ENCODE results near the gene KCTD6. TPM values are rescaled to one million over a fixed set of nuclear protein-coding genes. Genes with fewer than 3 reads are reported as not detected.

KCTD6 gene
- total RNA-seq, 3 donors from 2014 or later (not counting 1 experiment from before 2014, with no cell fraction given), result 4.5 to 12.9 (median 7.5) TPM

GRCh38 chr3:58494107-58494506 is 2.2 kb downstream of the KCTD6 start:
- Mint-ChIP-seq H3K4me1 (peaks cover 54 to 57% of the 10 kb centered on the region in 2 donors), H3K4me3 (peak overlapping the region; percentile 94)
- intact Hi-C loops (cut with micrococcal nuclease), result no loop called here

GRCh38 chr3:58495101-58495500 is 3.2 kb downstream of the KCTD6 start:
- H3K4me3 Mint-ChIP-seq, result no peak overlapping the region
- Histone ChIP-seq H3K9me3 (ENCODE audit: control insufficient read depth, insufficient read depth, low read length) (no peaks in the 10 kb centered on the region), H3K4me3 (ENCODE audit: low read length) (no peak overlapping the region), H3K36me3 (ENCODE audit: control insufficient read depth, insufficient read depth, low read length) (no peaks in the 10 kb centered on the region), H3K4me1 (ENCODE audit: control insufficient read depth, insufficient read depth, low read length) (peaks cover 17% of the 10 kb centered on the region), H3K27ac (ENCODE audit: low read length) (no peak overlapping the region), H3K27me3 (ENCODE audit: control insufficient read depth, insufficient read depth, low read length) (no peaks in the 10 kb centered on the region)
- peaks cover 54 to 61% of the 10 kb centered on the region in 2 donors for H3K4me1 Mint-ChIP-seq
- no peaks in the 10 kb centered on the region for H3K27me3 Mint-ChIP-seq (ENCODE audit: low read depth in 2 of 2)
- intact Hi-C loops (cut with micrococcal nuclease), result no loop called here
- no peak for DNase-seq
- no peak for ATAC-seq
- no peaks in the 10 kb centered on the region for H3K36me3 Mint-ChIP-seq
- TF ChIP-seq, protein P1, sequence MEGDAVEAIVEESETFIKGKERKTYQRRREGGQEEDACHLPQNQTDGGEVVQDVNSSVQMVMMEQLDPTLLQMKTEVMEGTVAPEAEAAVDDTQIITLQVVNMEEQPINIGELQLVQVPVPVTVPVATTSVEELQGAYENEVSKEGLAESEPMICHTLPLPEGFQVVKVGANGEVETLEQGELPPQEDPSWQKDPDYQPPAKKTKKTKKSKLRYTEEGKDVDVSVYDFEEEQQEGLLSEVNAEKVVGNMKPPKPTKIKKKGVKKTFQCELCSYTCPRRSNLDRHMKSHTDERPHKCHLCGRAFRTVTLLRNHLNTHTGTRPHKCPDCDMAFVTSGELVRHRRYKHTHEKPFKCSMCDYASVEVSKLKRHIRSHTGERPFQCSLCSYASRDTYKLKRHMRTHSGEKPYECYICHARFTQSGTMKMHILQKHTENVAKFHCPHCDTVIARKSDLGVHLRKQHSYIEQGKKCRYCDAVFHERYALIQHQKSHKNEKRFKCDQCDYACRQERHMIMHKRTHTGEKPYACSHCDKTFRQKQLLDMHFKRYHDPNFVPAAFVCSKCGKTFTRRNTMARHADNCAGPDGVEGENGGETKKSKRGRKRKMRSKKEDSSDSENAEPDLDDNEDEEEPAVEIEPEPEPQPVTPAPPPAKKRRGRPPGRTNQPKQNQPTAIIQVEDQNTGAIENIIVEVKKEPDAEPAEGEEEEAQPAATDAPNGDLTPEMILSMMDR (IDR thresholded peaks at IDR 0.05), result no peak
- H3K9me3 Mint-ChIP-seq, result no peaks in the 10 kb centered on the region
- H3K27ac Mint-ChIP-seq, result no peak overlapping the region
- 97% methylated on average over 3 of the region's 3 CpGs for WGBS (ENCODE audit: insufficient coverage)

More at GRCh38 chr3:58494107-58494506, 2.2 kb downstream of the KCTD6 start:
- TF ChIP-seq, protein P1 (IDR thresholded peaks at IDR 0.05), result no peak
- Histone ChIP-seq H3K4me3 (ENCODE audit: low read length) (no peak overlapping the region), H3K27ac (ENCODE audit: low read length) (no peak overlapping the region), H3K9me3 (ENCODE audit: control insufficient read depth, insufficient read depth, low read length) (no peaks in the 10 kb centered on the region), H3K27me3 (ENCODE audit: control insufficient read depth, insufficient read depth, low read length) (no peaks in the 10 kb centered on the region), H3K36me3 (ENCODE audit: control insufficient read depth, insufficient read depth, low read length) (no peaks in the 10 kb centered on the region), H3K4me1 (ENCODE audit: control insufficient read depth, insufficient read depth, low read length) (peaks cover 17% of the 10 kb centered on the region)
- Mint-ChIP-seq H3K9me3 (no peaks in the 10 kb centered on the region), H3K27ac (no peak overlapping the region), H3K27me3 (ENCODE audit: low read depth in 2 of 2) (no peaks in the 10 kb centered on the region), H3K36me3 (no peaks in the 10 kb centered on the region)
- DNase-seq, result no peak
- ATAC-seq, result no peak
- WGBS (ENCODE audit: insufficient coverage), result 83% methylated on average over 1 of the region's 3 CpGs

DNA sequence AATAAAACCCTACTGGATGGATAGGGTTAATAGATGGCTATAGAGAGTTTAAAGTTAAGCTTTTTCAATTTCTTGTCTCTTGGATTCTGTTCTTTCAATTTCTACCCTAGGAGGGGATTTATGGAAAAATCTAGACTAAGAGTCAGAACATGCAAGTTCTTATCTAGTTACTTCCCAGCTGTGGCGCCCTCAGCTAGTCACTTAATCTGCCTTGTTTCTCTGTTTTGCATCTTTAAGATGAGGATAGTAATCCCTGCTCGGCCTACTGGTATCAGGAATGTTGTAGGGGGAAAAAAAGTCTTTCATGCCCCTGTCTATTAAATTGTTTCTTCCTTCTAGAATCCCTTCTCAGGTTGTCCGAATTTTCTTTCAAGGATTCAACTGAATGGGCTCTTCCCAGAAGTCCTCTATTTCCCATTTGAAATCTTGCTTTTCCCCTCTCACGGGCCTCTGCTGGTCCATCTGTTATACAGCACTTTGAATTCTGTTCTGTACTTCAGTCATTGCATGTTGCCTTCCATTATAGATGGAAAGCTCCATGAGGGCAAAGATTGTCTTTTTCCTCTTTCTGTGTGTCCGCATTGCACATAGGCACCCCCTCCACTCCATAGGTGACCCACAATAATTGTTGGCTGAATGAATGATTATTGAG is 4.4 kb downstream of the KCTD6 start:
- no peaks in the 10 kb centered on the region for H3K9me3 ChIP-seq (ENCODE audit: control insufficient read depth, insufficient read depth, low read length)
- Mint-ChIP-seq H3K9me3 (no peaks in the 10 kb centered on the region), H3K27ac (no peak overlapping the region), H3K27me3 (ENCODE audit: low read depth in 2 of 2) (no peaks in the 10 kb centered on the region), H3K36me3 (peaks cover 5% of the 10 kb centered on the region), H3K4me3 (no peak overlapping the region), H3K4me1 (peaks cover 51 to 56% of the 10 kb centered on the region in 2 donors)
- peaks cover 5% of the 10 kb centered on the region for H3K36me3 ChIP-seq (ENCODE audit: control insufficient read depth, insufficient read depth, low read length)
- ATAC-seq (no peak), DNase-seq (no peak)
- H3K4me1 ChIP-seq (ENCODE audit: control insufficient read depth, insufficient read depth, low read length), result peaks cover 11% of the 10 kb centered on the region
- TF ChIP-seq, protein P1 (IDR thresholded peaks at IDR 0.05), result no peak
- 100% methylated on average over 4 of the region's 5 CpGs for WGBS (ENCODE audit: insufficient coverage)
- intact Hi-C loops (cut with micrococcal nuclease), result no loop called here
- no peak overlapping the region for H3K27ac ChIP-seq (ENCODE audit: low read length)
- H3K4me3 ChIP-seq (ENCODE audit: low read length), result no peak overlapping the region
- H3K27me3 ChIP-seq (ENCODE audit: control insufficient read depth, insufficient read depth, low read length), result no peaks in the 10 kb centered on the region

GRCh38 chr3:58497097-58497496 is 5.2 kb downstream of the KCTD6 start:
- Histone ChIP-seq H3K4me1 (ENCODE audit: control insufficient read depth, insufficient read depth, low read length) (peaks cover 8% of the 10 kb centered on the region), H3K9me3 (ENCODE audit: control insufficient read depth, insufficient read depth, low read length) (no peaks in the 10 kb centered on the region), H3K27me3 (ENCODE audit: control insufficient read depth, insufficient read depth, low read length) (no peaks in the 10 kb centered on the region), H3K27ac (ENCODE audit: low read length) (no peak overlapping the region), H3K4me3 (ENCODE audit: low read length) (no peak overlapping the region), H3K36me3 (ENCODE audit: control insufficient read depth, insufficient read depth, low read length) (peaks cover 11% of the 10 kb centered on the region)
- TF ChIP-seq, protein P1 (IDR thresholded peaks at IDR 0.05), result no peak
- Mint-ChIP-seq H3K9me3 (no peaks in the 10 kb centered on the region), H3K27ac (no peak overlapping the region), H3K4me1 (peaks cover 47 to 53% of the 10 kb centered on the region in 2 donors), H3K4me3 (no peak overlapping the region), H3K27me3 (ENCODE audit: low read depth in 2 of 2) (no peaks in the 10 kb centered on the region), H3K36me3 (peaks cover 7% of the 10 kb centered on the region)
- 89% methylated on average over 1 of the region's 1 CpG for WGBS (ENCODE audit: insufficient coverage)
- no peak for DNase-seq
- intact Hi-C loops (cut with micrococcal nuclease), result no loop called here
- ATAC-seq, result no peak
